Measurements from ENCODE around the gene FBH1.

The FBH1 gene

DNA sequence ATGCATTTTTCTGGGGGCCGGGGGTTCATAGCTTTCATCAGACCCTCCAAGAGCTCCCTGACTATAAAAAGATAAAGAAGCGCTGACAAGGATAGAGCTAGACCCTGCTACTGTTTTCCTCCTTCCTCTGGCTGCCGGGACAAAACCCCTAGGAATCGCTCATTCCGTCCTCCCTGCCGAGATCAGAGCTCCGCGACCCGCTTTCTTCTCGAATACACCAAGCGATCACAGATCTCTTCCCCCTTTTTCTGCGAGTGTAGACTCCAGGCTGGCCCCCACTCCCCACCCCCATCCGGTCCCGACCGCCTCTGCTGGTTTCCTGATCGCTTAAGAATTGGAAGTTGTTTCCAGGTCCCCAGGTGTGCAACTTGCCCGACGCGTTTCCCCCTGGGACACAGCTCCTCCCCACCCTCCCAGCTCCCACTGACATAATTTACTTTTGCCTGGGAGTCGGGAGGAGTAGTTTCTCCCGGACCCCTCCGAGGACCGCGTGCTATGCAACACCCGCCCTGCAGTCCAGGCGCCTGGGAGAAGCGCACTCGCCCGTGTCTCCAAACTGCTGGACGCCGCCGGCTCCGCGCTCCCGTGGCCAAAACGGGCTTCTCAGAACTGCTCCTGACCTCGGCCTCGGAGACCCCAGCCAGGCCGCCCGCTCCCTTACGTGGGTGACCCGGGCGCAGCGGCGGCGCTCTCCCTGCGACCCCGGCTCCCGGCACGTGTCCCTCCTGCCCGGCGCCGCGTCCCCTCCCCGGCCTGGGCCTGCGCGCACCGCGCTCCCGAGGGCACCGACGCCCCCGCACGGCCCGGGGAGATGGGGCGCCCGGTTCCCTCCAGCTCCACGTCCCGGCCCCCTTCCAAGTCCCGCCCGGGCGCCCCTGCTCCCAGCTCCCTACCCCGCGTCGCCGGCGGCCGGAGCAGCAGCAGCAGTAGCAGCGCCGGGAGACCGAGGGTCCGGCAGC is 86.7 kb downstream of the FBH1 start:
- TF ChIP-seq, protein P1, sequence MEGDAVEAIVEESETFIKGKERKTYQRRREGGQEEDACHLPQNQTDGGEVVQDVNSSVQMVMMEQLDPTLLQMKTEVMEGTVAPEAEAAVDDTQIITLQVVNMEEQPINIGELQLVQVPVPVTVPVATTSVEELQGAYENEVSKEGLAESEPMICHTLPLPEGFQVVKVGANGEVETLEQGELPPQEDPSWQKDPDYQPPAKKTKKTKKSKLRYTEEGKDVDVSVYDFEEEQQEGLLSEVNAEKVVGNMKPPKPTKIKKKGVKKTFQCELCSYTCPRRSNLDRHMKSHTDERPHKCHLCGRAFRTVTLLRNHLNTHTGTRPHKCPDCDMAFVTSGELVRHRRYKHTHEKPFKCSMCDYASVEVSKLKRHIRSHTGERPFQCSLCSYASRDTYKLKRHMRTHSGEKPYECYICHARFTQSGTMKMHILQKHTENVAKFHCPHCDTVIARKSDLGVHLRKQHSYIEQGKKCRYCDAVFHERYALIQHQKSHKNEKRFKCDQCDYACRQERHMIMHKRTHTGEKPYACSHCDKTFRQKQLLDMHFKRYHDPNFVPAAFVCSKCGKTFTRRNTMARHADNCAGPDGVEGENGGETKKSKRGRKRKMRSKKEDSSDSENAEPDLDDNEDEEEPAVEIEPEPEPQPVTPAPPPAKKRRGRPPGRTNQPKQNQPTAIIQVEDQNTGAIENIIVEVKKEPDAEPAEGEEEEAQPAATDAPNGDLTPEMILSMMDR (IDR thresholded peaks at IDR 0.05; ENCODE audit: extremely low read depth, missing control alignments): no peak

GRCh38 chr10:5977471-5978229 is 87.6 kb downstream of the FBH1 start, which contains the start of gene IL15RA:
TSS of gene IL15RA (minus strand) at chr10:5977543. CDS start at chr10:5977492, 51 bp downstream.
- TF ChIP-seq, protein P1 (IDR thresholded peaks at IDR 0.05; ENCODE audit: extremely low read depth, missing control alignments): peak; percentile 14
- peak; percentile 97 for DNase-seq (ENCODE audit: low spot score)

More for the DNA sequence above, 86.7 kb downstream of the FBH1 start:
- DNase-seq (ENCODE audit: low spot score): peak; percentile 60

DNA sequence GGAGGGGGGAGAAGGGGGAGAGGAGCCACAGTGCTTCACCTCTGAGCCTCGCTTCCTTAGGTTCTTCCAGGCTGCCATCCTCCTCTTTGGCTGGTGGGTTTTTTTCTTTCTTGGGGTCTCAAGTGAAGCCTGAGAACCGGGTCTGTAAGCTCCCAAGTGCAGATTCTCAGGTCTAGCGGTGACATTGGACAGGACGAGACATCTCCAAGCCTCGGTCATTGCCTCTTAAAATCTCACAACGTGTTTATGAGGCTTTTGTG is 88.1 kb downstream of the FBH1 start:
- no peak for DNase-seq (ENCODE audit: low spot score)
- TF ChIP-seq, protein P1 (IDR thresholded peaks at IDR 0.05; ENCODE audit: extremely low read depth, missing control alignments): no peak

DNA sequence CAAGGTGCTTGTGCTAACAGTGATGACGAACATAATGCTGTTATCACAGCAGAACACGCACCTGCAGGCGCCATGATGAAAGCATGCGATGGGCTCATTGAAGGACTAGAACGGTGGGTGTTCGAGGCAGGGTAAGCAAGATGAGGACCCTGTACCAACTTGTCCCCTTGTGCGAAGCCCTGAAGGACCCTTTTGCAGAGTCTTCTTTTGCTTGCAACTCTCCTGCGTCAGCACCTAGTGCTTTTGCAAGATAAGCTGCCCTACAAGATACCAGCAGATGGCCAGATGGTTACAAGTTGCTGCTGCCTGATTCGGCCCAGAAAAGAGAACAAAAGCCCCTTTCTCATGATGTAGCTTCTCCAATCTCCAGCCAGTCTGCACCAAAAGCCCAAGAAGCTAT is 91.5 kb downstream of the FBH1 start:
- DNase-seq (ENCODE audit: low spot score): no peak
- TF ChIP-seq, protein P1 (IDR thresholded peaks at IDR 0.05; ENCODE audit: extremely low read depth, missing control alignments): no peak

DNA sequence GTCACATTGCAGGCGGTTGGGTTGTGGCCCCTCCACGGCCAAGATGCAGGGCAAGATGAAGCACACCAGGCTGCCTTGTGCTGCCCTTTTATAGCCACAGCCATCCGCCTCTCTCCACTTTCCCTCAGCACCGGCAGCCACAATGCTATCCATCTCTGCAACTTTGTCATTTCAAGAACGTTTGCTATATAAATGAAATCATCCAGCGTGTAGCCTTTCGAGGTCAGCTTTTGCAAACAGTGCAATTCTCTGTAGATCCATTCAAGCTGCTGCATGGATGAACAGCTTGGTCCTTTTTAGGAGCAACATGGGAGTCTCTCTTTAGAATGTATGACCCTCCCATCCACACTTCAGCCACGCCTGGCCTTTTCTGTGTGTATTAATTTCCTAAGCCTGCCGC is 93.7 kb downstream of the FBH1 start:
- no peak for DNase-seq (ENCODE audit: low spot score)

GRCh38 chr10:5985029-5985428 is 95.0 kb downstream of the FBH1 start:
- DNase-seq (ENCODE audit: low spot score): no peak
- TF ChIP-seq, protein P1 (IDR thresholded peaks at IDR 0.05; ENCODE audit: extremely low read depth, missing control alignments): no peak

More for the DNA sequence above, 93.7 kb downstream of the FBH1 start:
- TF ChIP-seq, protein P1 (IDR thresholded peaks at IDR 0.05; ENCODE audit: extremely low read depth, missing control alignments): no peak

All from GM20000 (cell line).